Astrocyte of the hippocampus (primary cell): ENCODE results near the gene PORCN.

Experiments
- DNase-seq: peaks from one replicate; pipeline ENCODE4 v3.0.0; 2011; ENCODE audit warnings: low read depth, low spot score

The PORCN gene

GRCh38 chrX:48508400-48509244 lies at the start of gene PORCN:
PORCN (plus strand) TSS chrX:48508992; CDS start chrX:48509821, 829 bp downstream.
- DNase-seq, result peak; percentile 82

DNA sequence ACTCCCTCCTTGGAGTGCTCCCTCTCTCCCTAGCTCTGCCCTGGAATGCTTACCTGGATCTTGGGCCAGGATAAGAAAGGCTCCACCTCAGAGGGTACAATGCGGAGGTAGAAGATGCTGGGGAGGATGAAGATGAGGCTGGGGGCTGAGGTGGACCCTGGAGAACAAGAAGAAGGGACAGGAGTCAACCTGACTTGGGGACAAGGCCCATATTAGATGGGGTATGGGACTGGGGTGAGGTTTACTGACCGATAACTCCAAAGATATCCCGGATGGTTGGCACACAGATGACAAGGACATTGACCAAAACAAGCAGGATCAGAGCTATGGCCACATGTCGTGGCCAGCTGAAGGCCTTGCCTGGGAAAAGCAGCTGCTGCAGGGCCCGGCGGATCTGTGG lies 49.3 kb upstream of the PORCN start:
- no peak for DNase-seq

GRCh38 chrX:48460031-48460430 lies 48.8 kb upstream of the PORCN start:
- DNase-seq, result no peak

DNA sequence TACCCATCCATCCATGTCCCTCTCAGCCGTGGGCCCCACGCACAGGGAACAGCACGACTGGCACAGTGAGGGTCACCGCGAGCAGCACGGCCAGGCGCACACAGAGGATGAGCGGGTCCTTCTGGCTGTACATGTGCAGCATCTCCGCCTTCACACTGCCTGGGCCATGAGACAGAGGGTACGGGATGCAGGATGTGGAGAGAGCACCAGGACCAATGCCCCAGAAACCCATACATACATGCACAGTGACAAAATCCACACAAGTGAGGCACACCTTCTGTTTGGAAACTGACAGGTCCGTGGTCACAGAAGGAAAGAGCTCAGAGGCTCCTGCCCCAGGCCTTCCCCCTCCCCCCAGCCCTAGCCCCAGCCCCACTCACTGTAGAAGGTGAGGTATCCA lies 48.2 kb upstream of the PORCN start:
- DNase-seq, result no peak

GRCh38 chrX:48461830-48462229 lies 47.0 kb upstream of the PORCN start:
- DNase-seq, result no peak

- peak; percentile 82 for DNase-seq
Observed at GRCh38 chrX:48465336-48465933, 43.4 kb upstream of the PORCN start.

- no peak for DNase-seq
Observed at GRCh38 chrX:48466696-48467095, 42.1 kb upstream of the PORCN start.

DNA sequence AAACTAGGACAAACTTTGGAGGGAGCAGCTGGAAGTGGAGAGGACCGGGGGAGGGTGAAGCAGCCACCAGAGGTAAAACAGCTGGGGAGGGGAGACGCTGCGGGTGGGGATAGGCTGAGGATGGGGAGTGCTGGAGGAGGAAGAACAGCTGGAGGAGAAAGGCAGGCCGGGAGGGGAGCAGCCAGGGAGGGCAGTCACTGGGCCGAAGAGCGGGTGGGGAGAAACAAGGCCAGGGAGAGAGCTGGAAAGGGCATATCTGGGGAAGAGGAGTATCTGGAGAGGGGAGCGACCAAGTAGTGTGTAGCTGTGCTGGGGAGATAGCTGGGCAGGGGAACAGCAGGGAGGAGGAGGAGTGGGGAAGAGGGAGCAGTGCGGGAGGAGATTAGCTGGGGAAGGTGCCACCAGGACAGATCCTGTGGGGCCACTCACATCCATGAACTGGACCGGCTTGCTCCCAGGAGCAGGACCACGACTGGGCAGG lies 41.5 kb upstream of the PORCN start:
- no peak for DNase-seq

DNA sequence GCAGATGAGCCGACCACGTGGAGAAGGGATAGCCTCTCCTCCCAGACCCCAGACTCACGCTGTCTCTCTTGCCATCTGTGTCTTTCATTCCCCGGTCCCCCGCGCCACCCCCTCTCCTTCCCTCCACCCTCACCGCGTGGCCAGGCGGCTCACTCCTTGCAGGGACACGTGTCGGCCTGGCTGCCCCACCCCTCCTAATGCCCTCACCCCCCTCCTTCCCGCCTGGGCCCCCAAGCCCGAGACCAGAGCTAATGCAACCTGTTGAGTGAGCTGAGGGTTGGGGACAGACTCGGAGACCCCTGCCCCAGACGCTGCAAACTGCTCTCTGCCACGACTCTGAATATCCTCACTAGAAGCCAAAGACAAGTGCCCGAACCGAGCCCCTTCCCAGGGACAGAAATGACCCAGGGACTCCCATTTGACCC lies 40.5 kb upstream of the PORCN start:
- DNase-seq, result no peak

- no peak for DNase-seq
Observed at GRCh38 chrX:48468693-48469691, 39.8 kb upstream of the PORCN start.

DNA sequence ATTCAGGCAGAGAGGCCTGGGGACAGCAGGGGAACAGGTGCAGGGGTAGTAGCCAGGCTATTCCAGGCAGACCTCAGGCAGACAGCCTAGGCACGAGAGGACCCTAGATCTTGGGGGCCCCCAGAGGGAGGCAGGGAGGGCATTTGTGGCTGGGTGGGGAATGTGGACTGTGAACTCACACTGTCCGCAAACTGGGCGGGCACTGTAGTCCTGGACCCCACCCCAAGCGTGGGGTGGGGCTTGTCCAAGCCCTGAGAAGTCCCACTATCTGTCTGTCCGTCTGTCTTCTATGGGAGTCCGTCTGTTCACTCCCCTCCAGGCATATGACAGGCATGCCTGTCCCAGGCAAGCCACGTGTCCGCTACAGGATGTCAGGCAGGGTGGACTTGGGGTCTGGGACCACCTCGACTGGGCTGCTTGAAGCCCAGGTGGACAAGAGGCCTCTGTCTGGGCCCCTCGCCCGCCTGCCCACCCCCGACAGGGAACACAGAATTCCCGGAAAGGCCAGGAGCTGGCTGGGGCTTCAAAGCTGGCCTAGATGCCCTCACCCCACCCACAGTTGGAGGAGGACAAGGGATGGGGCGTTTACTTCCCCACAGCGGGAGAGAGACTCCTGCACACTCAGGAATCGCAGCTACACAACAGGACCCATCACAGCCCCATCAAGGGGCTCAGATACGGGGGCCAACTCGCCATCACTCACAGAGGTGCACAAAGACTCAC lies 38.5 kb upstream of the PORCN start, which contains the start of gene SLC38A5:
SLC38A5 (minus strand) TSS at position 151 of the 723 bp plus-strand sequence. CDS start 2,336 bp downstream, outside the sequence.
- no peak for DNase-seq

- DNase-seq, result no peak
Observed at GRCh38 chrX:48470833-48471118, 38.0 kb upstream of the PORCN start.

- no peak for DNase-seq
Observed at GRCh38 chrX:48471504-48471903, 37.3 kb upstream of the PORCN start.

GRCh38 chrX:48472225-48472624 lies 36.6 kb upstream of the PORCN start:
- DNase-seq, result no peak

- DNase-seq, result no peak
Observed at GRCh38 chrX:48472851-48473703, 35.7 kb upstream of the PORCN start.

DNA sequence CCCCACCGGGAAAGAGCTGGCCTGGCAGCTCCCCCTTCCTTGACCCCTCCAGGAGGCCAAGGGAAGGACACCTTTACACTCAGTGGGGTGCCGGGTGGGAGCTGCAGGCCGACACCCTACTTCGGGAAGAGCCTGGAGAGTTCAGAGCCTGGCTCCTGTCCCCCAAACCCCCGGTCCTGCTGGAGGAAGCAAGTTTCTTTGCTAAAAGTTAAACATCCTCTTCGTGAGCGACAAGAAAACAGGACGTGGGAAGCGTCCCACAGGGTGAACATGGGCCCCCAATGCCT lies 35.1 kb upstream of the PORCN start:
- no peak for DNase-seq

GRCh38 chrX:48474127-48474526 lies 34.7 kb upstream of the PORCN start:
- no peak for DNase-seq

- DNase-seq, result no peak
Observed at GRCh38 chrX:48474581-48474980, 34.2 kb upstream of the PORCN start.

- no peak for DNase-seq
Observed at GRCh38 chrX:48475296-48475695, 33.5 kb upstream of the PORCN start.

DNA sequence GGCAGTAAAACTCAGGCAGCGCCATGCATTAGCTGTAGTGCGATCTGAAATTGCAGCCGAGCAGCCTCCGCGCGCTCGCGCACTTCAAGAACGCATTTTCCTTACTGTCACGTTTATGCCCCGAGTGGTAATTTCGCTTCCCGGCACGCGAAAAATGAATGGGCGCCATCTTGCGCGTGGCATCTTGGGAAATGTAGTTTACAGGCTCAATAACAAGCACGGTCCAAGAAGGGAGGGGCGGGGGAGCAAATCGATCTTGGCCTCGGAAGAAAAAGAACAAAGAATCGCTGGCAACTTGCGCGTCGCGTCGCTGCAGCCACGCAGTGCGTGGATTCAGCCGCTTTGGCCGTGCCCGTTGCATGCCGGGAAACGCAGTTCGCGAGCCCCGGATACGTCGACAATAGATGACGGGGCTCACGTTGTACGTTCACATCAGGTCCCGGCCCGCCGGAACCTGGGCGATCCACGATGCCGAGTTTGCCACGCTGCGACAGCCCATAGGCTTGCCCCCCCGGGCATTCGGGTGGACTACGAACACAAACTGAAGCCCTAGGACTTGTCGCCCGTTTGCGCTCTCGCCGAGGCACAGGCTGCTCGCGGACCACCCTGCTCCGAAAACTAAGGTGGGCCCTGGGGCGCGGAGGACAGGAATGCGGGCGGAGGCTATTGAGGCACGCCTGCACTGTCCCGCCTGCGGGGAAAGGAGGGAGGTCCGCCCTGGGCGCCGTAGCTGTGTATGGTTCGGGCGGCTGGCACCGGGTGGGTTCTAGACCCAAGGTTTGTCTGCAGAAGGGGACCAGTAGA lies 32.8 kb upstream of the PORCN start, which contains the start of gene FTSJ1:
FTSJ1 (plus strand) TSS at position 426 of the 804 bp plus-strand sequence. CDS start 1,849 bp downstream, outside the sequence.
- DNase-seq, result peak; percentile 95
